A673 (cell line): ENCODE data around the gene DEDD. TPM values are rescaled to one million over a fixed set of nuclear protein-coding genes. Genes with fewer than 3 reads are reported as not detected.
A peak's percentile ranks its signal among the peaks of the same experiment; 100 is the strongest.

ENCODE experiments used
- BruUV-seq: library from RNA; stranded (reverse); fragments of 400-500 nt; replicated peaks from 2 replicates; lab custom pipeline; 2021; lab: Mats Ljungman, UMichigan
- CTCF ChIA-PET: fragments of 300-600 bp; sonication (Branson Sonifier 250); formaldehyde crosslinking; loops from one replicate; lab custom pipeline; 2022; ENCODE audit warnings: antibody characterized with exemption; lab: Charles Lee
- POLR2A ChIA-PET: fragments of 300-600 bp; sonication (Branson Sonifier 250); formaldehyde crosslinking; loops from one replicate; lab custom pipeline; 2022; ENCODE audit warnings: antibody characterized with exemption; ENCODE audit not compliant: low non-redundant PET; lab: Charles Lee
- DNase-seq: peaks from one replicate; pipeline ENCODE4 v3.0.0-alpha.2; 2015; ENCODE audit warnings: low spot score
- H3K27ac ChIP-seq: fragments of 200-600 bp; sonication (generic); 2 replicates; pipeline ENCODE4 v1.5.1; 2016; ENCODE audit warnings: mixed run types, low read depth, mild to moderate bottlenecking, mixed read lengths, antibody characterized with exemption, low read length; ENCODE audit not compliant: poor library complexity, severe bottlenecking
- H3K27me3 ChIP-seq: fragments of 200-600 bp; sonication (generic); replicated peaks from 2 replicates; pipeline ENCODE4 v1.6.1; 2017; ENCODE audit warnings: mixed run types, low read depth, mild to moderate bottlenecking, mixed read lengths, antibody characterized with exemption, low read length; ENCODE audit not compliant: insufficient read depth, poor library complexity
- H3K36me3 ChIP-seq: fragments of 200-600 bp; sonication (generic); 2 replicates; pipeline ENCODE4 v1.6.1; 2016; ENCODE audit warnings: mixed run types, mild to moderate bottlenecking, mixed read lengths, antibody characterized with exemption, low read length; ENCODE audit not compliant: insufficient read depth, poor library complexity, severe bottlenecking
- H3K4me1 ChIP-seq: fragments of 200-600 bp; sonication (generic); 2 replicates; pipeline ENCODE4 v1.6.1; 2017; ENCODE audit warnings: mixed run types, mild to moderate bottlenecking, mixed read lengths, antibody characterized with exemption, low read length; ENCODE audit not compliant: insufficient read depth, poor library complexity, severe bottlenecking
- H3K4me3 ChIP-seq: fragments of 200-600 bp; sonication (generic); 2 replicates; pipeline ENCODE4 v1.5.1; 2016; ENCODE audit warnings: low read depth, mixed run types, mild to moderate bottlenecking, mixed read lengths, low read length; ENCODE audit not compliant: poor library complexity, severe bottlenecking
- H3K9me3 ChIP-seq: fragments of 200-600 bp; sonication (generic); 2 replicates; pipeline ENCODE4 v1.6.1; 2016; ENCODE audit warnings: mixed run types, low read depth, mild to moderate bottlenecking, mixed read lengths, antibody characterized with exemption, low read length; ENCODE audit not compliant: poor library complexity, severe bottlenecking
- EZH2 ChIP-seq: fragments of 200-600 bp; sonication (generic); IDR thresholded peaks from 2 replicates; pipeline ENCODE4 v1.6.1; 2017; ENCODE audit warnings: borderline replicate concordance, low read depth, mild to moderate bottlenecking, mixed read lengths, antibody characterized with exemption, low read length; ENCODE audit not compliant: poor library complexity, severe bottlenecking
- intact Hi-C: fragments of 100-400 bp; cut with micrococcal nuclease; formaldehyde crosslinking; loops from one replicate; pipeline ENCODE4 v1.10.0; 2022; ENCODE audit not compliant: unreplicated experiment
- total RNA-seq: library from RNA; stranded (reverse); gene quantifications from 2 replicates; pipeline ENCODE4 v1.2.3, GENCODE V29; 2021
- TF ChIP-seq, protein P1 (sequence below): fragments of 300-800, 200-600 bp; sonication (generic); conservative IDR thresholded peaks from 2 replicates; pipeline ENCODE4 v1.5.1; 2017; ENCODE audit warnings: low read depth, mild to moderate bottlenecking, antibody characterized with exemption, low read length, moderate library complexity, mixed read lengths

Gene DEDD
- total RNA-seq, 1 experiment from 2014 or later = 54.6 TPM

DNA sequence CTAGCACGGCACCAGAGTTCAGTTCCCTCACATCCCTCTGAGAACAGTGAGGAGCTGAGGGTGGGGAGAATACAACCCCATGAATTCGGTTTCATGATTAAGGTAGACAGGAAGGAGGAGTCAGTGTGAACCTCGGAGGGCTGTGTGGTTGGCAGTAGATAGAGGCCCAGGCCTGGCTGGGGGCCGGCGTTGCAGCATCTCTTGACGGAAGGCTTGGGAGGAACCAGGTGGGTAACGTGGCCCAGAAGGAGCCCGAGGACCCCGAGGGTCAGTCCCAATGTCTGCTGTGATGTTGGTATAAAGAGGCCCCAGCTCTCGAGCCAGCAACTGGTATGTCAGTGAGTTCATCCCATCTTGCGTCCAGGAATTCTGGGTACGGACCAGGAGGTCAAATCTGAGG lies 39.2 kb upstream of the DEDD start:
- no peak for TF ChIP-seq EZH2
- TF ChIP-seq, protein P1, sequence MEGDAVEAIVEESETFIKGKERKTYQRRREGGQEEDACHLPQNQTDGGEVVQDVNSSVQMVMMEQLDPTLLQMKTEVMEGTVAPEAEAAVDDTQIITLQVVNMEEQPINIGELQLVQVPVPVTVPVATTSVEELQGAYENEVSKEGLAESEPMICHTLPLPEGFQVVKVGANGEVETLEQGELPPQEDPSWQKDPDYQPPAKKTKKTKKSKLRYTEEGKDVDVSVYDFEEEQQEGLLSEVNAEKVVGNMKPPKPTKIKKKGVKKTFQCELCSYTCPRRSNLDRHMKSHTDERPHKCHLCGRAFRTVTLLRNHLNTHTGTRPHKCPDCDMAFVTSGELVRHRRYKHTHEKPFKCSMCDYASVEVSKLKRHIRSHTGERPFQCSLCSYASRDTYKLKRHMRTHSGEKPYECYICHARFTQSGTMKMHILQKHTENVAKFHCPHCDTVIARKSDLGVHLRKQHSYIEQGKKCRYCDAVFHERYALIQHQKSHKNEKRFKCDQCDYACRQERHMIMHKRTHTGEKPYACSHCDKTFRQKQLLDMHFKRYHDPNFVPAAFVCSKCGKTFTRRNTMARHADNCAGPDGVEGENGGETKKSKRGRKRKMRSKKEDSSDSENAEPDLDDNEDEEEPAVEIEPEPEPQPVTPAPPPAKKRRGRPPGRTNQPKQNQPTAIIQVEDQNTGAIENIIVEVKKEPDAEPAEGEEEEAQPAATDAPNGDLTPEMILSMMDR = no peak
- Histone ChIP-seq H3K4me3 (no peak overlapping the region), H3K9me3 (no peaks in the 10 kb centered on the region), H3K27me3 (no peaks in the 10 kb centered on the region), H3K4me1 (peaks cover 6% of the 10 kb centered on the region), H3K27ac (no peak overlapping the region), H3K36me3 (peaks cover 56% of the 10 kb centered on the region)
- BruUV-seq = no TSS peak
- no peak for DNase-seq
- ChIA-PET CTCF (no interaction called here), POLR2A (no interaction called here)
- intact Hi-C loops = no loop called here

DNA sequence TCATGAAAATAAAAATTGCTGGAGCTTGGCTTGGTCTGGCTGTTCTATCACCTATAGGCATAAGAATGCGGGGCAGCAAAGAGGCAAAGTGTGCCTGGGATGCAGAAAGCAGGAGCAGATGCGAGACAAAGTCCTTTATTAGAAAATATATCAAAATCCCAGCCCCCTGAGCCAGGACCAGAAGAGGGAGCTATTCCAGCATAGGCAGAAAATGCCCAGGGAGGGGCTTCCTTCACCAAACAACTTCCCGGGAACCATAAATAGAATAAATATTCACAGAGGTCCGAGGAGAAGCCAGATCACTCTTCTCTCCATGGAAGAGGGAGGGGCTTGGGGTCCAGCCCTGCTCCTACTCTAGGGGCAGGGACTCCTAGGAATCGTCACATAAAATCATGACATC lies 38.7 kb upstream of the DEDD start:
- Histone ChIP-seq H3K27me3 (no peaks in the 10 kb centered on the region), H3K36me3 (peaks cover 56% of the 10 kb centered on the region), H3K4me3 (no peak overlapping the region), H3K4me1 (peaks cover under 1% of the 10 kb centered on the region), H3K9me3 (no peaks in the 10 kb centered on the region), H3K27ac (no peak overlapping the region)
- DNase-seq = no peak
- intact Hi-C loops = no loop called here
- TF ChIP-seq, protein P1 = peak; percentile 39
- TF ChIP-seq EZH2 = no peak
- ChIA-PET CTCF (no interaction called here), POLR2A (no interaction called here)
- BruUV-seq = no TSS peak

DNA sequence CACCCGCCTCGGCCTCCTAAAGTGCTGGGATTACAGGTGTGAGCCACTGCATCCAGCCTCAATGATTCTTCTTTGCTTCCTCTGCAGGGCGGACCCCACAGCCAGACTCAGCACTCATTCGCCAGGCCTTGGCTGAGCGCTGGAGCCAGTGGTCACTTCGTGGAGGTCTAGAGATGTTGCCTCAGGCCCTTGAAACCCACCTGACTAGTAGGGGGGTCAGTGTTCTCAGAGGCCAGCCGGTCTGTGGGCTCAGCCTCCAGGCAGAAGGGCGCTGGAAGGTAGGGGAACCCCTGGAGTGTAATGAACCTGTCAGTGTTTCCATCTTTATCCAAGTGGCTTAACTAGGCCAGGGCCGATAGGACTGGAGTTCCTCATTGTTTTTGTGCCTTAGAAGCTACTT lies 36.4 kb upstream of the DEDD start:
- Histone ChIP-seq H3K4me3 (no peak overlapping the region), H3K9me3 (no peaks in the 10 kb centered on the region), H3K27ac (no peak overlapping the region), H3K27me3 (no peaks in the 10 kb centered on the region), H3K4me1 (no peaks in the 10 kb centered on the region), H3K36me3 (peaks cover 46% of the 10 kb centered on the region)
- POLR2A ChIA-PET = no interaction called here
- BruUV-seq = no TSS peak
- no peak for DNase-seq
- no peak for TF ChIP-seq EZH2
- TF ChIP-seq, protein P1 = no peak
- intact Hi-C loops = no loop called here
- CTCF ChIA-PET = no interaction called here
